ENCODE measurements around the gene FZD2.
"Not testable (repeated sequence)": the region's sequence is repeated elsewhere in the genome, so short reads cannot be mapped to it uniquely, and the experiment has no call there.

FZD2 gene

DNA sequence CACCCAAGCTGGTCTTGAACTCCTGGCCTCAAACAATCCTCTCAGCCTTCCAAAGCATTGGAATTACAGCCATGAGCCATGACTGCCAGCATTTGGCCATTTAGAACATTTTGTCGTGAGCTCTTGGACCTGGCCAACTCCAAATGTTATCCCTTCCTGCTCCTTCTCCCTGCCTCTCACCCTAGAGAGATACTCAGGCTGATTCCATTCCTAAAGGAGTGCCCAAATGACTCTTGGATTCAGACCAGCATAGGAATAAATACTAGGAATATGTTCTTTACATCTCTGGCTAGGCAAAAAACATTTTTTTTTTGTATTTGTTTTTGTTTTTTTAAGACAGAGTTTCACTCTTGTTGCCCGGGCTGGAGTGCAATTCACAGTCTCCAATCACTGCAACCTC lies 15.5 kb downstream of the FZD2 start:
- no peak for DNase-seq

GRCh38 chr17:44575403-44575802 lies 18.1 kb downstream of the FZD2 start:
- no peak for DNase-seq

DNA sequence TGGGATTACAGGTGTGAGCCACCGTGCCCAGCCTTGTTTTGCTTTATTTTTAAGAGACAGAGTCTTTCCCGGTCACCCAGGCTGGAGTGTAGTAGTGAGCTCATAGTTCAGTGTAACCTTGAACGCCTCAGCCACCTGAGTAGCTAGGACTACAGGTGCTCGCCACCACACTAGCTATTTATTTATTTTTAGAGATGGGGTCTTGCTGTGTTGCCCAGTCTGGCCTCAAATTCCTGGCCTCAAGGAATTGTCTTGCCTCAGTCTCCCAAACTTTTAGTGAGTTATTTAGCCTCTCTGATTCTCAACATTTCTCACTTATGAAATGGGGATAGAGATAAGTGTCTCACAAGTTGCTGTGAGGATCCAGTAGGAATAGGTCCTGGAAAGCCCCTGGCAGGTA lies 21.7 kb downstream of the FZD2 start:
- DNase-seq = no peak

GRCh38 chr17:44581868-44582267 lies 24.6 kb downstream of the FZD2 start:
- DNase-seq = no peak

- no peak for DNase-seq
Measured at GRCh38 chr17:44584443-44584842, 27.2 kb downstream of the FZD2 start.

DNA sequence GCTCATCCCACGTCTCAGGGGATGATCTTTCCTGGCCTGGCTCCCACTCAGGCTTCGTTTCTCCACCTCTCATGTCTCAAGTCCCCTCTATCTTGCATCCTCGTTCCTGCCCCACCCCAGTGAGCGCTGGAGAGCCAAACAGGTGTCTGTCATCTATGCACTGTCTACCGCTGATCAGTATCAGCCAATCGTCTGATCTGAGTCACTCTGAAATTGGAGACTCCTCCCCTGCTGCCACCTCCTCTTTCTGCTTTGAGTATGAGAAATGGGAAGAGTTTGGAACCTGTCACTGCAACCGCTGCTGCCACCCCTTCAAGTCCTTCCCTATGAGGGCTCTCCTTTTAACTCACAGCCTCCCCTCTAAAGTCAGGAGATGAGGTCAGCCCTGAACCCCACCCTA lies 28.0 kb downstream of the FZD2 start:
- DNase-seq = no peak

GRCh38 chr17:44587339-44587738 lies 30.1 kb downstream of the FZD2 start:
- DNase-seq = no peak

- no peak for DNase-seq
Measured at GRCh38 chr17:44589316-44590071, 32.2 kb downstream of the FZD2 start.

- DNase-seq = not testable (repeated sequence)
Measured at GRCh38 chr17:44590072-44590462, 32.8 kb downstream of the FZD2 start.

DNA sequence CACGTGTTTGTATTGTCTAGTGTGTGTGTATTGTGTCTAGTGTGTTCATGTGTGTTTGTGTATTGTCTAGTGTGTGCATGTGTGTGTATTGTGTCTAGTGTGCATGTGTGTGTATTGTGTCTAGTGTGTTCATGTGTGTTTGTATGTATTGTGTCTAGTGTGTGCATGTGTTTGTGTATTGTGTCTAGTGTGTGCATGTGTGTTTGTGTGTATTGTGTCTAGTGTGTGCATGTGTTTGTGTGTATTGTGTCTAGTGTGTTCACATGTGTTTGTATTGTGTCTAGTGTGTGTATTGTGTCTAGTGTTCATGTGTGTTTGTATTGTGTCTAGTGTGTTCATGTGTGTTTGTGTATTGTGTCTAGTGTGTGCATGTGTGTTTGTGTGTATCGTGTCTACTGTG lies 33.5 kb downstream of the FZD2 start:
- DNase-seq = not testable (repeated sequence)

DNA sequence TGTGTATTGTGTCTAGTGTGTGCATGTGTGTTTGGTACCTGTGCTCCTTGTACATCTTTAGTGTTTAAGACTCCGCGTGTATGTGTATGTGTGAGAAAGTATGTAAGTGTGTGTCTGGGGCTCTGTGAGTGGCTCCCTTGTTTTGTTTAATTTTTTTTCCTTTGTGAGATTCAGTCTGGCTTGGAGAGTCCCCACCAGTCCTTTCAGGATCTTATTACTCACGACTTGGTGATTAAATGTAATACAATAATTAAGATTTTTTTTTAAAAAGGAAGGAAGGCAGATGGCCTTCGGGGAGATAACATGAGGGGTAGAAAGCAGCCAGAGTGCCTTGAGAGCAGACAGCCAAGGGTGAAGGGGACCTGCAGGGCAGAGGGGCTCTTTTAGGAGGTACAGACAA lies 33.9 kb downstream of the FZD2 start:
- no peak for DNase-seq

DNA sequence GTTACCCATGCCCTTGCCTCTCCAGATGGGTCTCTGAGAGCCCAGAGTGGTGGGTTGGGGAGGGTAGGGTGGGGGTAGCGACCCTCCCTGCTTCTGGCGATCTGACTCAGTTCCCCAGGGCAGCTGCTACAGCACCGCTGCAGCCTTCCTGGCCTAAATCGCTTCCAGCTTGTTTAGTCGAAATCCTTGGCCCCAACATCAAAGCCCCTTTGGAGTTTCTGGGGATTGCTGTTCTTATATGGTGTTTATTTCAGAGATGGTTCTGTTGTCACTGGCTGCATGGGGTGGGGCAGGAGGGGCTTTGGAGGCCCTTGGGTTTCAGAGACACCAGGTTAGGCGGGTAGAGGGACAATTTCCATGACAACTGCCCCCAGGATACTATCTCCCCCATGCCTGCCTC lies 35.9 kb downstream of the FZD2 start:
- DNase-seq = no peak

GRCh38 chr17:44595216-44595775 lies 38.0 kb downstream of the FZD2 start:
- DNase-seq = no peak

DNA sequence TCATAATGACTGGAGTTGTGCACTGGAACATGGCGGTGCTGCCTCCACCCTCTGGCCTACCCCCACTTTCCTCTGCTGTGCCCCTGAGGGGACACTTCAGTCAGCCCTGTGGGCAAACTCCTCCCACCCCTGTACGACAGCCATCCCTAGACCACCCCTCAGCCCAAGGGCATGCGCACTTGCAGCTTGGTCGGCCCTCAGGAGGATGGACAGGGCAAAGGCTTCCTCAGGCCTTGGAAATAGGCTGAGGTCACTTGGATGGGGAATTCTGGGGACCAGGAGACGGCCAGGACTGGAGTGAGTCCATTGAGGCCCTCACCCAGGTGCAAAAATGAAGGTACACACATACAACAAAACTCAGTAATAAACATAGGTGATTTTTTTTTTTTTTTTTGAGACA lies 41.0 kb downstream of the FZD2 start:
- no peak for DNase-seq

DNA sequence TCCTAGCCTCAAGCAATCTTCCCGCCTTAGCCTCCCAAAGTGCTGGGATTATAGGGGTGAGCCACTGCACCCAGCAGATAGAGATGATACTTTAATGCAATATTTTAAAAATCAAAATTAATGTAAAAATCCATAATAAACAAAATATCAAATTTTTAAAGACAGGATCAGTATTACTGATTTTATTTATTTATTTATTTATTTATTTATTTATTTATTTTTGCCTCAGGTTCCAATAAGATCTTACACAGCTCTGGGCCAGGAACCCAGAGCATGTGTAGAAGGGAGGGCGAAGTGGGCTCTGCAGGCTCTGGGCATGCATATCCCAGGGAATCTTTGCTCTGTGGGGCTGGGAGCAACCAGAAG lies 41.6 kb downstream of the FZD2 start:
- no peak for DNase-seq

- peak in 5 of 58 donors; percentile 1 to 48 (median 5) for DNase-seq
Measured at GRCh38 chr17:44599298-44600175, 42.3 kb downstream of the FZD2 start.

DNA sequence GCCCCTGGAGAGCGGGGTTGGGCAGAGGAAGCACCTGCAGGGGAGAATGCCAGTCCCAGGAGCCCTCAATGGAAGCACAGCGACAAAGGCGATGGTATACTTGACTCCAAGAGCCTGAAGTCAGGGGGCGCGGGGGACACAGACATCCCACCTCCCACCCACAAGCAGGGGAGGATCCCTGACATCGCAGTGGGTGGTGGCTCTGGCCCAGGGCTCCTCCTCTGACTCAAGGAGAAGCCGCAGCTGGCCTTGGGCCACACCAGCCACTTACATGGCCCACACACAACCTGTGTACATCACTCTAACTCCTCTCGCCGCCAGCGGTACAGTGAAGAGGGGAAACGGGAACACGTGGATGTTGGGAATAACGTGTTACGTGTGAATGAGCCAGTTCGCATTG lies 44.3 kb downstream of the FZD2 start:
- DNase-seq = no peak

GRCh38 chr17:44601973-44602372 lies 44.7 kb downstream of the FZD2 start:
- DNase-seq = no peak

- DNase-seq = no peak
Measured at GRCh38 chr17:44602390-44602789, 45.1 kb downstream of the FZD2 start.

- DNase-seq = no peak
Measured at GRCh38 chr17:44602970-44603369, 45.7 kb downstream of the FZD2 start.

- no peak for DNase-seq
Measured at GRCh38 chr17:44604116-44604761, 47.0 kb downstream of the FZD2 start.
